Spleen (tissue), 11 donors: ENCODE data around the gene RADIL. TPM values are rescaled to one million over a fixed set of nuclear protein-coding genes. Genes with fewer than 3 reads are reported as not detected.

Experiments
- DNase-seq: peaks from one replicate; pipeline ENCODE4 v3.0.0-alpha.2; 2020
- H3K27ac ChIP-seq, 8 donors: fragments of 200-600 bp; sonication (generic) in 7 of 8; 1 replicate in 4 of 8; 2 replicates in 4 of 8; pipeline versions ENCODE4 v1.5.0 to v1.8.0; 2016 to 2021; ENCODE audit warnings: inconsistent platforms in 4 of 8, mild to moderate bottlenecking in 4 of 8, moderate library complexity in 1 of 8
- H3K27me3 ChIP-seq, 7 donors: fragments of 200-600 bp; sonication (generic) in 6 of 7; replicated peaks in 1 of 7; 1 replicate in 4 of 7; 2 replicates in 3 of 7; pipeline versions ENCODE4 v1.5.0 to v1.8.0; 2016 to 2021; ENCODE audit warnings: inconsistent platforms in 3 of 7, mild to moderate bottlenecking in 1 of 7
- H3K36me3 ChIP-seq, 6 donors: fragments of 200-600 bp; sonication (generic) in 5 of 6; 1 replicate in 4 of 6; 2 replicates in 2 of 6; pipeline versions ENCODE4 v1.5.0 to v1.8.0; 2016 to 2021; ENCODE audit warnings: inconsistent platforms in 2 of 6
- H3K4me1 ChIP-seq, 6 donors: fragments of 200-600 bp; sonication (generic) in 5 of 6; 1 replicate in 3 of 6; 2 replicates in 3 of 6; pipeline versions ENCODE4 v1.5.0 to v1.8.0; 2016 to 2021; ENCODE audit warnings: inconsistent platforms in 3 of 6
- H3K4me3 ChIP-seq, 8 donors: fragments of 200-600 bp; sonication (generic) in 7 of 8; 1 replicate in 4 of 8; 2 replicates in 4 of 8; pipeline versions ENCODE4 v1.5.0 to v1.8.0; 2016 to 2021; ENCODE audit warnings: inconsistent platforms in 4 of 8, mild to moderate bottlenecking in 4 of 8, moderate library complexity in 2 of 8
- H3K9me3 ChIP-seq, 8 donors: fragments of 200-600 bp; sonication (generic) in 7 of 8; 1 replicate in 4 of 8; 2 replicates in 4 of 8; pipeline versions ENCODE4 v1.5.0 to v1.8.0; 2016 to 2021; ENCODE audit warnings: inconsistent platforms in 4 of 8
- CTCF ChIP-seq, 11 experiments: fragments of 200-600 bp in 7 of 11; fragments of 450-650 bp in 4 of 11; sonication (generic) in 4 of 11; IDR thresholded peaks in 8 of 11; conservative IDR thresholded peaks in 3 of 11; 1 replicate in 7 of 11; 2 replicates in 4 of 11; pipeline versions ENCODE4 v1.4.0 to v1.8.0; 2016 to 2021; ENCODE audit warnings: antibody characterized with exemption in 11 of 11, inconsistent platforms in 4 of 11, mild to moderate bottlenecking in 1 of 11
- POLR2A ChIP-seq, 3 donors: fragments of 450-650 bp; IDR thresholded peaks; one replicate each; pipeline ENCODE4 v1.5.1; 2017; ENCODE audit warnings: antibody characterized with exemption in 3 of 3, mild to moderate bottlenecking in 1 of 3
- POLR2AphosphoS5 ChIP-seq, 3 donors: sonication (generic); formaldehyde crosslinking; IDR thresholded peaks; one replicate each; pipeline ENCODE4 v1.5.1; 2017; ENCODE audit warnings: antibody characterized with exemption in 3 of 3
- WGBS, 5 donors: extraction: QIAGEN DNeasy Blood & Tissue Kit in 3 of 5; methylation state at CpG; one replicate each; pipeline versions ENCODE4 v1.1.5 to v1.1.7; 2013 to 2018; 5-methylcytosine and 5-hydroxymethylcytosine counted together
- intact Hi-C: fragments of 100-400 bp; cut with DNase I; formaldehyde crosslinking; loops from one replicate; pipeline ENCODE4 v1.15.0; 2023; ENCODE audit warnings: low total_unique reads
- polyA plus RNA-seq, 3 donors: library from polyadenylated mRNA; stranded (reverse); fragments of 200-250 nt; gene quantifications; one replicate each; pipeline ENCODE4 v1.2.1, GENCODE V29; 2013
- total RNA-seq, 7 donors: library from RNA; depleted of rRNA in 3 of 7; stranded (reverse); fragments of >200 nt in 3 of 7; fragmentation: NEBNext Ultra II Directional in 4 of 7; extraction: Animal tissue kit (Norgen Biotek cat#: 25700) in 4 of 7; gene quantifications; one replicate each; pipeline versions ENCODE4 v1.1.0 to v1.2.1, GENCODE V29; 2016 to 2021
- donor health status: healthy with polysubstance abuse.
- donor health status: DM: no; HTN: no; CAD: no; lungs with moderate emphysema.
- donor health status: DM: no; HTN: no; CAD: no.
- donor health status: Bipolar disorder and iron deficiency.
- donor health status: healthy.
- donor health status: DM: no; HTN: no; CAD: no.
- donor health status: DM: yes; HTN: yes; CAD: no.

Gene RADIL
- total and polyA plus RNA-seq, 10 donors, result 0.24 to 2.8 (median 1.5) TPM

DNA sequence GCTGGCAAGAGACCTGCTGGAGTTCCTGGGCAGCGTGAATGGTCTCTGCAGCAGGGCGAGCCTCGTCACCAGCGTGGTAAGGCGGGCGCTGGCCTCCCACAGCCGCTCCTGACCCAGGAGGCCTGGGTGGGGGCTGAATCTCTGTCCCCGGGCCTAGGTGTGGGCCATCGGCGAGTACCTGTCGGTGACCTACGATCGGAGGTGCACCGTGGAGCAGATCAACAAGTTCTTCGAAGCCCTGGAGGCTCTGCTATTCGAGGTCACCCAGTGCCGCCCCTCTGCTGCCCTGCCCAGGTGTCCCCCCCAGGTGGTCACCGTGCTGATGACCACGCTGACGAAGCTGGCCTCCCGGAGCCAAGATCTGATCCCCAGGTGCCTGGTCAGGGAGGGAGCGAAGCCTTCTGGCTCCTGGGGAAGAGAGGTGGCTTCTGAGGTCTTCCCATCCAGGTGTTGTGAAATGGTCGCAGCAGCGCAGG, 93.0 kb downstream of the RADIL start:
- H3K27ac ChIP-seq, result peak overlapping the region in 1 of 8 donors; percentile 80
- H3K4me3 ChIP-seq, result no peak overlapping the region
- 75 to 98% (median 96%) methylated on average over 5 to 24 of the region's 24 CpGs for WGBS, 5 donors
- H3K4me1 ChIP-seq, result peaks cover 0 to 25% (median 13%) of the 10 kb centered on the region in 6 donors
- intact Hi-C loops, result loop anchor here (10.0 kb wide), 2 partner anchors 56 to 294 kb away; no protein-coding TSS in a partner anchor
- no peaks in the 10 kb centered on the region for H3K27me3 ChIP-seq
- no peaks in the 10 kb centered on the region for H3K9me3 ChIP-seq
- H3K36me3 ChIP-seq, result peaks cover 0 to 82% (median 62%) of the 10 kb centered on the region in 6 donors
- TF ChIP-seq POLR2AphosphoS5 (IDR thresholded peaks at IDR 0.05) (peak in 1 of 3 donors; percentile 20), POLR2A (IDR thresholded peaks at IDR 0.05) (no peak)
- DNase-seq, result no peak

- H3K4me1 ChIP-seq, result peaks cover 0 to 25% (median 13%) of the 10 kb centered on the region in 6 donors
- DNase-seq, result no peak
- TF ChIP-seq CTCF (IDR thresholded peaks at IDR 0.05 in 8 of 11, conservative IDR thresholded peaks at IDR 0.05 in 3 of 11) (no peak), POLR2A (IDR thresholded peaks at IDR 0.05) (no peak), POLR2AphosphoS5 (IDR thresholded peaks at IDR 0.05) (no peak)
- intact Hi-C loops, result loop anchor here (10.0 kb wide), 2 partner anchors 55 to 295 kb away; no protein-coding TSS in a partner anchor
- WGBS, 5 donors, result 87 to 97% (median 93%) methylated on average over 9 of the region's 9 CpGs
- no peaks in the 10 kb centered on the region for H3K27me3 ChIP-seq
- no peak overlapping the region for H3K27ac ChIP-seq
- peaks cover 0 to 87% (median 67%) of the 10 kb centered on the region in 6 donors for H3K36me3 ChIP-seq
- H3K4me3 ChIP-seq, result no peak overlapping the region
- no peaks in the 10 kb centered on the region for H3K9me3 ChIP-seq
These were observed 93.4 kb downstream of the RADIL start for GRCh38 chr7:4790078-4790465.

DNA sequence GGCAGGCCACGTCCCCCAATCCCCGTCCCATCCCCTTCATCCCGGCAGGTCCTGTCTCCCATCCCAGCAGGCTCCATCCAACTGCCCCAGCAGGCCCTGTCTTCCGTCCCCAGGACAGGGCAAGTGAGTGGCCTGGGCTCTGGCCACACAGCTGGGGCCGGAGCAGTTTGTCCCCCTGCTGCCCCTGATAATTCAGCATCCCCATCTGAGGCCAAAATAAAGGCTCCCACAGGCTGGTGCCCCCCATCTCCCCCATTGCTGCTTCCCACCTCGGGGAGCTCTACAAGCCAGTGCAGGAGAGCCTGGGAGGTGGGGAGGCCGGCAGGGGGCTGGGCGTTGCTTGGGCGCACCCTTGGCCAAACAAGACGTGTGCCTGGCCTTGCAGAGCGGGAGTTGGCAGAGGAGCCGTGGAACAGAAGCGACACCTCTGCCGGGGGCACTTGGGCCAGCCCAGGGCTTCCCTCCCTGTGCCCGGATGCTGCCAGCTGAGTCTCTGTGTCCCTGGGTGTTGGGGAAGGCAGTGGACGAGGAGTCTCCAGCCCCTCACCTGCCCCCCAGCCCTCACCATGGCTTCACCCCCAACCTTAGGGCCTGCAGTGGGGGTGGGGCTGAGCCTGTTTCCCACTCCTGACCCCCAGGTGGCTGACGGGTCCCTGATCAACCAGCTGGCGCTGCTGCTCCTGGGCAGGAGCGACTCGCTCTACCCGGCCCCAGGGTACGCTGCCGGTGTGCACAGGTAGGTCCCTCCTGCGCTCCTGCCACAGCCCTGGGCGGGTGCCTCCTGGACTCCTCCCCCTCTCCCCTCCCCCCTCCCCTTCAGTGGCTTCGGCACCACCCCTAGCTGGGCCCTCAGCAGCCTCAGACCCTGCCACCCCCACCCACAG, 94.1 kb downstream of the RADIL start:
- no peak for DNase-seq
- H3K4me3 ChIP-seq, result no peak overlapping the region
- peaks cover 0 to 25% (median 13%) of the 10 kb centered on the region in 6 donors for H3K4me1 ChIP-seq
- no peak overlapping the region for H3K27ac ChIP-seq
- no peak for TF ChIP-seq POLR2AphosphoS5 (IDR thresholded peaks at IDR 0.05)
- TF ChIP-seq POLR2A (IDR thresholded peaks at IDR 0.05), result no peak
- no peak for TF ChIP-seq CTCF (IDR thresholded peaks at IDR 0.05 in 8 of 11, conservative IDR thresholded peaks at IDR 0.05 in 3 of 11)
- 93 to 96% (median 94%) methylated on average over 13 to 26 of the region's 26 CpGs for WGBS, 5 donors
- H3K36me3 ChIP-seq, result peaks cover 0 to 90% (median 73%) of the 10 kb centered on the region in 6 donors
- H3K27me3 ChIP-seq, result no peaks in the 10 kb centered on the region
- intact Hi-C loops, result loop anchor here (10.0 kb wide), 2 partner anchors 55 to 295 kb away; no protein-coding TSS in a partner anchor
- no peaks in the 10 kb centered on the region for H3K9me3 ChIP-seq

GRCh38 chr7:4788627-4789189, 94.8 kb downstream of the RADIL start:
- Histone ChIP-seq H3K36me3 (peaks cover 0 to 96% (median 80%) of the 10 kb centered on the region in 6 donors), H3K27me3 (no peaks in the 10 kb centered on the region), H3K4me1 (peaks cover 0 to 25% (median 13%) of the 10 kb centered on the region in 6 donors), H3K9me3 (no peaks in the 10 kb centered on the region), H3K4me3 (no peak overlapping the region), H3K27ac (no peak overlapping the region)
- no peak for DNase-seq
- peak in 1 of 3 donors; percentile 14 for TF ChIP-seq POLR2AphosphoS5 (IDR thresholded peaks at IDR 0.05)
- TF ChIP-seq POLR2A (IDR thresholded peaks at IDR 0.05), result no peak
- TF ChIP-seq CTCF (IDR thresholded peaks at IDR 0.05 in 8 of 11, conservative IDR thresholded peaks at IDR 0.05 in 3 of 11), result no peak
- intact Hi-C loops, result no loop called here
- 95 to 96% (median 96%) methylated on average over 23 to 27 of the region's 27 CpGs for WGBS, 5 donors
